ENCODE data around the gene EXOC6B.
A peak's percentile ranks its signal among the peaks of the same experiment; 100 is the strongest.

Gene EXOC6B

GRCh38 chr2:72238311-72238710 is 587.5 kb downstream of the EXOC6B start:
- Histone ChIP-seq H3K27me3 (ENCODE audit: low read depth, low read length) (no peaks in the 10 kb centered on the region), H3K36me3 (replicated peaks; ENCODE audit: low read depth, low read length) (no peaks in the 10 kb centered on the region), H2AFZ (ENCODE audit: low read depth, low read length) (no peak overlapping the region), H3K9me3 (ENCODE audit: insufficient read depth, low read length) (no peaks in the 10 kb centered on the region), H4K20me1 (ENCODE audit: insufficient read depth, low read length) (no peaks in the 10 kb centered on the region; the same call in 1 of the 2 replicates), H3K27ac (ENCODE audit: low read length) (no peak overlapping the region), H3K79me2 (ENCODE audit: low read length) (no peaks in the 10 kb centered on the region), H3K9ac (ENCODE audit: low read length) (no peak overlapping the region), H3K4me3 (ENCODE audit: low read length) (no peak overlapping the region), H3K4me1 (ENCODE audit: low read length) (peaks cover 16% of the 10 kb centered on the region), H3K4me2 (ENCODE audit: low read length) (no peak overlapping the region)
- no peak for TF ChIP-seq EZH2phosphoT487 (IDR thresholded peaks at IDR 0.05; ENCODE audit: low read depth)
- no peak for TF ChIP-seq CTCF (IDR thresholded peaks at IDR 0.05; ENCODE audit: low read depth, low read length)

GRCh38 chr2:72237549-72237948 is 588.3 kb downstream of the EXOC6B start:
- Histone ChIP-seq H2AFZ (ENCODE audit: low read depth, low read length) (no peak overlapping the region), H3K4me2 (ENCODE audit: low read length) (no peak overlapping the region), H3K4me3 (ENCODE audit: low read length) (no peak overlapping the region), H3K9me3 (ENCODE audit: insufficient read depth, low read length) (no peaks in the 10 kb centered on the region), H3K27me3 (ENCODE audit: low read depth, low read length) (no peaks in the 10 kb centered on the region), H3K4me1 (ENCODE audit: low read length) (peaks cover 16% of the 10 kb centered on the region), H4K20me1 (ENCODE audit: insufficient read depth, low read length) (no peaks in the 10 kb centered on the region; the same call in 1 of the 2 replicates), H3K27ac (ENCODE audit: low read length) (no peak overlapping the region), H3K36me3 (replicated peaks; ENCODE audit: low read depth, low read length) (no peaks in the 10 kb centered on the region), H3K79me2 (ENCODE audit: low read length) (no peaks in the 10 kb centered on the region), H3K9ac (ENCODE audit: low read length) (no peak overlapping the region)
- TF ChIP-seq CTCF (IDR thresholded peaks at IDR 0.05; ENCODE audit: low read depth, low read length) = no peak
- TF ChIP-seq EZH2phosphoT487 (IDR thresholded peaks at IDR 0.05; ENCODE audit: low read depth) = no peak

GRCh38 chr2:72236445-72237067 is 589.3 kb downstream of the EXOC6B start:
- Histone ChIP-seq H3K27ac (ENCODE audit: low read length) (no peak overlapping the region), H3K9me3 (ENCODE audit: insufficient read depth, low read length) (no peaks in the 10 kb centered on the region), H2AFZ (ENCODE audit: low read depth, low read length) (no peak overlapping the region), H3K4me1 (ENCODE audit: low read length) (peaks cover 13% of the 10 kb centered on the region), H3K79me2 (ENCODE audit: low read length) (no peaks in the 10 kb centered on the region), H3K4me2 (ENCODE audit: low read length) (no peak overlapping the region), H3K4me3 (ENCODE audit: low read length) (no peak overlapping the region), H3K9ac (ENCODE audit: low read length) (no peak overlapping the region), H3K36me3 (replicated peaks; ENCODE audit: low read depth, low read length) (no peaks in the 10 kb centered on the region), H3K27me3 (ENCODE audit: low read depth, low read length) (no peaks in the 10 kb centered on the region), H4K20me1 (ENCODE audit: insufficient read depth, low read length) (no peaks in the 10 kb centered on the region; the same call in 1 of the 2 replicates)
- TF ChIP-seq CTCF (IDR thresholded peaks at IDR 0.05; ENCODE audit: low read depth, low read length) (no peak), EZH2phosphoT487 (IDR thresholded peaks at IDR 0.05; ENCODE audit: low read depth) (no peak)

- Histone ChIP-seq H3K4me2 (ENCODE audit: low read length) (peak overlapping the region; percentile 21; the same call in 1 of the 2 replicates), H3K27ac (ENCODE audit: low read length) (no peak overlapping the region)
Observed at GRCh38 chr2:72235497-72236415, 590.1 kb downstream of the EXOC6B start.

More at GRCh38 chr2:72235497-72236415, 590.1 kb downstream of the EXOC6B start:
- Histone ChIP-seq H3K79me2 (ENCODE audit: low read length) (no peaks in the 10 kb centered on the region), H3K9me3 (ENCODE audit: insufficient read depth, low read length) (no peaks in the 10 kb centered on the region), H3K36me3 (replicated peaks; ENCODE audit: low read depth, low read length) (no peaks in the 10 kb centered on the region), H3K4me1 (ENCODE audit: low read length) (peaks cover 8% of the 10 kb centered on the region), H4K20me1 (ENCODE audit: insufficient read depth, low read length) (no peaks in the 10 kb centered on the region; the same call in 1 of the 2 replicates), H3K4me3 (ENCODE audit: low read length) (no peak overlapping the region), H3K27me3 (ENCODE audit: low read depth, low read length) (no peaks in the 10 kb centered on the region), H2AFZ (ENCODE audit: low read depth, low read length) (no peak overlapping the region), H3K9ac (ENCODE audit: low read length) (no peak overlapping the region)
- TF ChIP-seq CTCF (IDR thresholded peaks at IDR 0.05; ENCODE audit: low read depth, low read length) (no peak), EZH2phosphoT487 (IDR thresholded peaks at IDR 0.05; ENCODE audit: low read depth) (no peak)
